Esophagus squamous epithelium (tissue), 4 donors: ENCODE data around the gene CSNK1G2.

Experiments
- CTCF ChIP-seq, 6 experiments: fragments of 450-650 bp in 4 of 6; fragments of 200-600 bp in 2 of 6; sonication (generic) in 2 of 6; IDR thresholded peaks; one replicate each; pipeline ENCODE4 v1.5.1; 2016 to 2019; ENCODE audit warnings: antibody characterized with exemption in 6 of 6, mild to moderate bottlenecking in 4 of 6, moderate library complexity in 4 of 6
- POLR2A ChIP-seq, 4 donors: fragments of 450-650 bp; IDR thresholded peaks; one replicate each; pipeline ENCODE4 v1.6.1; 2017; ENCODE audit warnings: antibody characterized with exemption in 4 of 4, mild to moderate bottlenecking in 4 of 4, moderate library complexity in 3 of 4

- TF ChIP-seq CTCF (IDR thresholded peaks at IDR 0.05) (no peak), POLR2A (IDR thresholded peaks at IDR 0.05) (no peak)
Observed at GRCh38 chr19:1942934-1943555, 2.1 kb downstream of the CSNK1G2 start.
